ENCODE data around the gene SIL1.
"Not testable (repeated sequence)": the region's sequence is repeated elsewhere in the genome, so short reads cannot be mapped to it uniquely, and the experiment has no call there.

Gene SIL1

DNA sequence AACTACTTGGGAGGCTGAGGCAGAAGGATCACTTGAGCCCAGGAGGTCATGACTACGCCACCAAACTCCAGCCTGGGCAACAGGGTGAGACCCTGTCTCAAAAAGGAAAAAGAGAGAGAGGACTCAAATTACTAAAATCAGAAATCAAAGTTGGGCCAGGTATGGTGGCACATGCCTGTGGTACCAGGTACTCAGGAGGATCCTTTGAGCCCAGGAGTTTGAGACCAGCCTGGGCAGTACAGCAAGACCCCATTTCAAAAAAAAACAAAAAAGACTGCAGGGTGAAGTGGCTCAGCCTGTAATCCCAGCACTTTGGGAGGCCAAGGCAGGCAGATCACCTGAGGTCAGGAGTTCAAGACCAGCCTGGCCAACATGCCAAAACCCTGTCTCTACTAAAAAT, 23.8 kb downstream of the SIL1 start:
- DNase-seq (ENCODE audit: low read depth) = not testable (repeated sequence)

- no peak for DNase-seq (ENCODE audit: low read depth)
Observed at GRCh38 chr5:139171779-139172404, 26.3 kb downstream of the SIL1 start.

DNA sequence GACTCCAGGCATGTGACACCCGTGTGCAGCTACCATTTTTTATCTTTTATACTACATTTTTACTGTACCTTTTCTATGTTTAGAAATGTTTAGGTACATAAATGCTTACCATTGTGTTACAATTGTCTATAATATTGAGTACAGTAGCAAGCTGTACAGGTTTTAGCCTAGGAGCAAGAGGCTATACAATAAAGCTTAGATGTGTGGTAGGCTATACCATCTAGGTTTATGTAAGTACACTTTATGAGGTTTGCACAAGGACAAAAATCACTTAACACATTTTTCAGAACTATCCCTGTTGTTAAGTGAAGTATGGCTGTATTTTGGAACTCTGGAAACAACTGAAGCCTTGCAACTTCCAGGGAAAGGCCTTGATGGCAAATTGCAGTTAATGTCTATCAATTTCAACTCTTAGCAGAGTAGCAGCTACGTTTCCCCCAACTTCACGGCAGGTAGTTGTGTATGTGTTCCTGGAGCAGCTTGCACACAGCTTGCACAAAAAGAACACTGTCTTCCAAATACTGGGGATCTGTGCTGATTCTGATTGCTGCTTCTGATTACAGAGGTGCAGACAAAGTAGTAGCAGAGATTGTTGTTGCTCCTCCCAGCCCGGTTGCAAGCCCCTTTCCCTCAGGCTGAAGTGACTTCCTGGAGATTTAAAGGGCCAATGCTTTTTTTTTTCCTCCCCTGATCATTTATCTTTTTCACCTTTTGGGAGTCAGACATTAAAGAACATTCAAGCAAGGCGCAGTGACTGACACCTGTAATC, 30.0 kb downstream of the SIL1 start:
- DNase-seq (ENCODE audit: low read depth) = no peak

GRCh38 chr5:139167533-139167932, 30.6 kb downstream of the SIL1 start:
- no peak for DNase-seq (ENCODE audit: low read depth)

DNA sequence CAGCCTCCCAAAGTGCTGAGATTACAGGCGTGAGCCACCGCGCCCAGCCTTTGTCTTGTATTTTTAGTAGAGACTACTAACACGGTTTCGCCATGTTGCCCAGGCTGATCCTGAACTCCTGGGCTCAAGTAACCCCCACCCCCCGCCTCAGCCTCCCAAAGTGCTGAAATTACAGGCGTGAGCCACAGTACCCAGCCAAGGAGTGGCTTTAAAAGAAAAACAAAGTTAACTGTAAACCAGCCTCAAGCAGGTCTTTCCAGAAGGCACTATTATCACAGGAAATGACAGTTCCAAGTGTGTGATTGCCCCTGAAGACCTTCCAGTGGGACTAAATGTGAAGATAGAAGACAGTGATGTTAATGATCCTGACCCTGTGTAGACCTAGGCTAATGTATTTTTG, 31.1 kb downstream of the SIL1 start:
- no peak for DNase-seq (ENCODE audit: low read depth)

- not testable (repeated sequence) for DNase-seq (ENCODE audit: low read depth)
Observed at GRCh38 chr5:139164897-139165296, 33.3 kb downstream of the SIL1 start.

- no peak for DNase-seq (ENCODE audit: low read depth)
Observed at GRCh38 chr5:139164020-139164419, 34.1 kb downstream of the SIL1 start.

DNA sequence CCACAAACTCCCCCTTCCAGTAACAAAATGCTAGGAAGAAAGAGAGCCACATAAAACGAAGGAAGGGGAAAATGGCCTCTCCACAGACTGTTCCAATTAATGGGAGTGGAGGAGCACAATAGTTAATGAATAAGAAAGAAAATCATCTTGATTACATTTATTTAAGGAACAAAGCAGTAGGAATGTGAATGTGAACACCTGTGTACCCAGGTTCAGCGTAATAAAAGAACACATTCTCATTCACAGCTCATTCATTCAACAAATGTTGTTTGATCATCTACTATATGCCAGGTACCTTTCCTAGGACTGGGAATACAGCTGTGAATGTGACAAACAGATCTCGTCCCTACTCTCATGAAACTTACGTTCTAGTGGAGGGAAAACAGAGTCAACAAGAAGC, 35.7 kb downstream of the SIL1 start:
- no peak for DNase-seq (ENCODE audit: low read depth)

DNA sequence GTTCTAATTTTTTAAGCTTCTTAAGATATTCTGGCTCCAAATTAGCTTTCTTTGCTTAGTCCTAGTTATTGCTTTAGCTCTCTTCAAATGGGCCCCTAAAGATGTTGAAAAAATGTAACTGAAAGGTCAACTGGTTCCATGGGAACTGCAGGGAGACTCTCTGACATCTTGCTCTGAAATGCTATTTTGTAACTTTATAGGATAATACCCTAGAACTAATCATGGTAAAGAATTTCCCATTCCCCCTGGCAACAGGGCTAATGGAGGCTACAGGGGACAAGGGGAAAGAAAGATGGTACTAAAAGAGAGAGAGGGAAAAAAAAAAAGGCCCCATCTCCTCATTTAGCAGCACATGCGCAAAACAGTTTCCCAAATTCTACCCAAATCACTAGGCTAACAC, 39.4 kb downstream of the SIL1 start:
- DNase-seq (ENCODE audit: low read depth) = no peak

- no peak for DNase-seq (ENCODE audit: low read depth)
Observed at GRCh38 chr5:139157556-139157955, 40.6 kb downstream of the SIL1 start.

DNA sequence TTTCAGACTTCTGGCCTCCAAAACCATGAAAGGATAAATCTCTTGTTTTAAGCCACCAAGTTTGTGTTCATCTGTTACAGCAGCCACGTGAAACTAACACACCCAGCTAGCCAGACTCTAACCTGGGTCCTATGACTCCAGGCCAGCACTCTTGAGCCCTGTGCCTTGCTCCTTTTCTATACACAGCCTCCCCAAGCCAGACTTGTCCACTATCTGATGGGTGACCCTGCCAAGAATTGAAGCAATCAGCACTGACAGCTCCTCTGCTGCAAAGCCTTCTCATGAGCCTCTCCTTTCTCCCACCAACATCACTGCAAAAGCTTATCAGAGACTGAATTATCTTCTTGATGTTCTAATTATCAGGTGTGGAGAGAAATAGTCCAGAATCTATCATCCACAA, 41.4 kb downstream of the SIL1 start:
- DNase-seq (ENCODE audit: low read depth) = no peak

- DNase-seq (ENCODE audit: low read depth) = no peak
Observed at GRCh38 chr5:139155333-139155732, 42.8 kb downstream of the SIL1 start.

DNA sequence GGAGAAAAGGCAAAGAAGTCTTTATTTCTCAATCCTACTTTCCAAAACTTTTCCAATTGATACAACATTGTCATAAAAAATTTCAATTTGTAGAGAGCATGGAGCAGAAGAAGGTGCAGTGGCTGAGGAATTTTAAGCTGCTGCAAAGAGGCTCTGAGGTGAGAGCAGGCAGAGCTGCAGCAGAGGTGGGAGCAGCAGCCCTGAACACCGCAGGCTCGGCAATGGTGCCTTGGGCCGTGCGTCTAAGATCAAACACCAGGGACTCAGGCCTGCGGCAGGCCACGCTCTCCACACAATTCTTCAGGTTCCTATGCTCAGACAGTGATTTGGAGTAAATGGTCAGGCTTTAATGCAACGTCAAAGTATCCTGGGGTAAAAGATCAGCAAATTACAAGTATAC, 46.3 kb downstream of the SIL1 start:
- no peak for DNase-seq (ENCODE audit: low read depth)

- no peak for DNase-seq (ENCODE audit: low read depth)
Observed at GRCh38 chr5:139150367-139150999, 47.7 kb downstream of the SIL1 start.

GRCh38 chr5:139149477-139150199, 48.5 kb downstream of the SIL1 start:
- no peak for DNase-seq (ENCODE audit: low read depth)

- no peak for DNase-seq (ENCODE audit: low read depth)
Observed at GRCh38 chr5:139148986-139149385, 49.2 kb downstream of the SIL1 start.

GRCh38 chr5:139148306-139148705, 49.9 kb downstream of the SIL1 start:
- DNase-seq (ENCODE audit: low read depth) = no peak

DNA sequence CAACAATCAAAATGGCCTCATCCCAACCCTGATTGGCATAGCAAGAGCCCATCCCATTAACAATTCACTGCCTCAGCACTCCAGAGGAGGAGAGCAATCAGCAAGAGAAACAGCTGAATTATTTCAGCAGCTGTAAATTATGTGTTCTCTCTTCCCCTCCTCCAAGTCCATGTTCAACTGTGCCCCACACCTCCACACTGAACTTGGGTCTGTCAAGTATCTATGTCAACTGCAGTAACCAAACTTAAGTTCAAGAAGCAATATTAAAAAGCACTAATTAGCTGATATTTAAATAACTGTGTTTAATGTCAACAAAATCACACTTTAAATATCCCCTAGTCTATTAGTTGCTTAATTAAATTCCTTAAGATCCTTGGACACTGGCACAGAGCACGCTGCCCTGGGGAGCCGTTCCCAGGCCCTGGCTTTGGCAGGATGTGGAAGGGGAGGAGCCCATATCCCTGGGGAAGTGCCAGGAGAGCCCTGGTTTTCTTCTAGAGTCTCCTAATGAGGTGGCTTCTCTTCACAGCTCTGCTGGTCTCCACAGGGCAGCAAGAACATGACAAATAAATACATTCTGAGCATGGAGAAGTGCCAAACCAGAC, 50.6 kb downstream of the SIL1 start:
- no peak for DNase-seq (ENCODE audit: low read depth)

DNA sequence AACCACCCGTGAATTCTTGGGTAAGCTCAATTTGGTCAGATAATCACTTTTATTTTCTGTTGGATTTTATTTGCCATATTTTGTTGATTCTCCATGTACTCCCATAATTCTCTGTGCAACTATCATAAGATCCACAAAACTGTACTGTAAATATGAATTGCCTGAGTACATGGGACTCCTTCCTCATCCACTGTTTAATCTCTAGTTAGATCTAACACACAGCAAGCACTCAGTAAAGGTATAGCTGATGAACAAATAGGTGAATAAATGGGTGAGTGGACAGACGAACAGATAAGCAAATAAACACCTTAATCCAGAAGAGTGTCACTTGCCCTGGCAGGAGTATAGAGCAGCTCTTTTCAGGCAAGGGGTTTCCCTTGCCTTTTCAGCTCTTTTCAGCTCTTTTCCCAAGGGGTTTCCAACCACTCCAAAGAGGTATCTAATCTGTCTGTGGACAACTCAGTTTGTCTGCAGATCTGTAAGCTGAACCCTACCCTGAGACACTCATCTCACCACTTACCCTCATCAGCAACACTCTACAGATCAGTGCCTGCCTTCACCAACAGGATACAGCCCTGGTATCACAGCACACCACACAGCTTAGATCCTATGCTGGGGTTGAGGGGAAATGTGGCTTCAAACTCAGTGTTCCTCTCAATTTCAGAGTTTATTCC, 51.2 kb downstream of the SIL1 start:
- no peak for DNase-seq (ENCODE audit: low read depth)

DNA sequence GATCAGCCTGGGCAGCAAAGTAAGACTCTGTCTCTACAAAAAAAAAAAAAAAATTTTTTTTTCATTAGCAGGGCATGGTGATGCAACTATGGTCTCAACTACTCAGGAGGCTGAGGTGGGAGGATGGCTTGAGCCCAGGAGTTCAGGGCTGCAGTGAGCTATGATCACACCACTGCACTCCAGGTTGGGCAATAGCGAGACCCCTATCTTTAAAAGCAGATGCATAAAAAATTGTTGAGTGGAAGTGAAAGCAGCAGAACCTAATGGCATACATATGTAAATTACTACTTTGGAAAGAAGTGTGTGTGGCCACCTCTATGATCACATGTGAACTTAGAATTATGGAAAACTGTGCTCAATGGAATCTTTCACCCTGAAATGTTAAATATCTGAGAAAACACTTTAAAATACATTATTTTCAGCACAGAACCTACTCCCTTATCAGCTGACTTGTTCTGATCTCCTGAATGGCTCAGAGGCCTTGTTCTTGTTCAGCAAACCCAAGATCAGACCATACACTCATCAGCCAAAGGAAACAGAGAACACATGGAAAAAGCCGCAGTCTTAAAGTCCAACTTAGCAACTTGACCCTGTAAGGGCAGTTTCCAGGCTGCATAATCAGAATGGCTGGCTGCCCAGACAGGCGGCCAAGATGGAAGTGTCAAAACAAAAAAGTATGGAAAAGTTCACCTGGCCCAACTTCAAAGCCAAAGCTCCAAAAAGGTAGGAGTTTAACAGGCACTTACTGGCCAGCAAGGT, 56.5 kb downstream of the SIL1 start:
- no peak for DNase-seq (ENCODE audit: low read depth)

GRCh38 chr5:139140591-139141071, 57.5 kb downstream of the SIL1 start:
- DNase-seq (ENCODE audit: low read depth) = no peak

Data from stimulated activated CD8-positive, alpha-beta memory T cell treated with anti-CD3 and anti-CD28 coated beads, Interleukin-4, amount 100 ng/mL, for 24 hours (primary cell).